Mucosa of rectum (tissue), 2 donors: ENCODE data around the gene AKAP8.

ENCODE experiments used
- H3K27ac ChIP-seq, 2 donors: one replicate each; pipeline ENCODE4 v1.7.0; 2013; ENCODE audit warnings: inconsistent platforms in 2 of 2, low read depth in 2 of 2, low read length in 2 of 2
- H3K27me3 ChIP-seq, 2 donors: one replicate each; pipeline ENCODE4 v1.7.0; 2013; ENCODE audit warnings: low read length in 2 of 2; ENCODE audit not compliant: control insufficient read depth in 2 of 2, insufficient read depth in 2 of 2
- H3K36me3 ChIP-seq, 2 donors: one replicate each; pipeline ENCODE4 v1.7.0; 2013; ENCODE audit warnings: low read length in 2 of 2; ENCODE audit not compliant: control insufficient read depth in 2 of 2, insufficient read depth in 2 of 2
- H3K4me1 ChIP-seq, 2 donors: one replicate each; pipeline ENCODE4 v1.7.0; 2013; ENCODE audit warnings: low read length in 2 of 2, mild to moderate bottlenecking in 1 of 2; ENCODE audit not compliant: control insufficient read depth in 2 of 2, insufficient read depth in 2 of 2
- H3K4me3 ChIP-seq, 2 donors: one replicate each; pipeline ENCODE4 v1.7.0; 2013; ENCODE audit warnings: low read length in 2 of 2
- H3K9ac ChIP-seq, 2 donors: one replicate each; pipeline ENCODE4 v1.7.0; 2013; ENCODE audit warnings: low read length in 2 of 2, low read depth in 1 of 2, mild to moderate bottlenecking in 1 of 2
- H3K9me3 ChIP-seq, 2 donors: one replicate each; pipeline ENCODE4 v1.7.0; 2013; ENCODE audit warnings: low read length in 2 of 2; ENCODE audit not compliant: control insufficient read depth in 2 of 2
- donor health status: healthy.
- donor health status: Normal muscosa, but diverticular disease.

The AKAP8 gene

DNA sequence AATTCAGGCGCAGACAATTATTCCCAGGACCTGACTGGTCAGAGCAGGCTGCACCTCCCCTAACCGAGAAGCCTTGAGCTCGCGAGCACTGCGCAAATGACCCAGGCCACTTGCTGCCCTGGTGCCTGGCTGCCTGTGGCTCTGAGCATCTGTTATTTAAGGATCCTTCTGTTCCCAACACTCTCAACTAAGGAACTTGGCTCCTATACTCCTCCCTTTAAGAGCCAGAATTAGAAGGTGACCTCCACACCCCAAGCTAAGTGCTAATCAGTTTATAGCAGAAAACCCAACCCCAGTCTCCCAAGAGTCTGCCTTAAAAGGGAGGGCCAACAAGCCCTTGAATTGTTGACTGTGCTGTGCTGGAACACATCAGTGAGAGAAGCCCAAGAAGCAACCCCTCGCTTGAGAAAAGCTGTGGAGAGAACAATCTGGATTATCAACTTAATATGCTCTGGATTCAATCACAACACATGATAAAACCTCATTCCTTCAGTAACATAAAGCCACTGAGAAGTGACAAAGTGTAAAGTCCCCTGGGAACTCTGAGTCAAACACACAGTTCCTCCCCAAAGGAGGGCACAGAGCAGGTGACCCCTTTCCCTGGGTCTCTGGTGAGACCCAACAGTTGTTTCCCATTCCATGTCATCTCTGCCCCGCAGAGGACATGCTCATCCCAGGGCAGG lies 24.7 kb upstream of the AKAP8 start:
- H3K36me3 ChIP-seq: peaks cover 40 to 48% of the 10 kb centered on the region in 2 donors
- no peaks in the 10 kb centered on the region for H3K9me3 ChIP-seq

DNA sequence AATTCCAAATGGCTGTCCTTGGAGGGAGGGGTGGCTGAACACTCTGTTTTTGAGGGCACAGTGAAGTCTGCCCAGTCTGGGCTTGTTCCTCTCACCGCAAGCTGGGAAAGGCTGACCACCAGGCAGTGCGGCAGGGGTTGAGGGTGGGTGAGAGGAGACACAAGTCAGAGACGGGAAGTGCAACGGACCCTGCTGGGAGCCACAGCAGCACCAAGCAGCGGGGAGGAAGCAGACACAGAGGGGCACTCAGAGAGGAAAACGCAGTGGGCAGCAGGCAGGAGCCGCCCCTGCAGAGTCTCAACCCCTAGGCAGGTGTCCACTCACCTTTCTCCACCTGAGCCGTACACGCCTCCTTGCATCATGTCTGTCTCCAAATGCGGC lies 23.6 kb upstream of the AKAP8 start:
- no peak overlapping the region for H3K9ac ChIP-seq
- peak overlapping the region in 1 of 2 donors; percentile 29 for H3K27ac ChIP-seq
- H3K36me3 ChIP-seq: peaks cover 51 to 52% of the 10 kb centered on the region in 2 donors
- H3K4me3 ChIP-seq: no peak overlapping the region
- H3K4me1 ChIP-seq: peaks cover 5 to 9% of the 10 kb centered on the region in 2 donors
- H3K9me3 ChIP-seq: no peaks in the 10 kb centered on the region
- H3K27me3 ChIP-seq: no peaks in the 10 kb centered on the region

More for the DNA sequence above, 24.7 kb upstream of the AKAP8 start:
- Histone ChIP-seq H3K27me3 (no peaks in the 10 kb centered on the region), H3K27ac (peak overlapping the region in 1 of 2 donors; percentile 13), H3K4me3 (no peak overlapping the region), H3K4me1 (peaks cover 5 to 9% of the 10 kb centered on the region in 2 donors), H3K9ac (no peak overlapping the region)

DNA sequence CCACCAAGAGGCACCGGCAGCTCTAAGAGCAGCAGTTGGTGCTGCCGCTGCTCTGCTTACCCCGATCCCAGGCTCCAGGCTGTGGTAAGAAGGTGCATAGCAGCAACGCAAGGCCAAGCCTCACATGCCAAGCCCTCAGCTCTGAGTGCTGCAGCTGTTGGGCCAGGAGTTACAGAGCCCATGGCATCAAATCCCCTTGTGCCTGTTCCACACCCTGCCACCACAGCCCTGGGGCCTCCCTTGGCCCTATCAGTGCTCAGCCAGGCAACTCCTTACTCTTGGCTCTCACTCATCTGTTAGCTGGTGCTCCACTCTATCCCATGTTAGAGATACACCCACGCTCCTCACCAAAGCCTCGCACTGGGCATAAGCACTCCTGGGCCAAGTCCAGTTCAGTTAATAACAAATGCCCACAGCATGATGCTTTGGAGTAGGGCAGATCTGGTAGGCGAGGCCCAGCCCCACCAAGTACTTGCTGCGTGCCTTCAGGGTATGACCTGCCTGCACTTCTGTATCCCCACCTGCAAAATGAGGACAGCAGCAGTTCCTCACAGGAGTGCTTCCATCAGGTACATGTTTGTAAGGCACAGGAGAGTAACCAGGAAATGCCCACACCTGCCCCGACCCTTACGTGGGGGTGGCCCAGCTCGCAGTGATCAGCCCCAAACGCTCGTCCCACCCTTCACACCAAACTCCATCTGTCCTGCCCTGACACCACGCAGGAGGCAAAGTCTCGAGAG lies 23.0 kb upstream of the AKAP8 start:
- peak overlapping the region in 1 of 2 donors; percentile 18 for H3K27ac ChIP-seq

DNA sequence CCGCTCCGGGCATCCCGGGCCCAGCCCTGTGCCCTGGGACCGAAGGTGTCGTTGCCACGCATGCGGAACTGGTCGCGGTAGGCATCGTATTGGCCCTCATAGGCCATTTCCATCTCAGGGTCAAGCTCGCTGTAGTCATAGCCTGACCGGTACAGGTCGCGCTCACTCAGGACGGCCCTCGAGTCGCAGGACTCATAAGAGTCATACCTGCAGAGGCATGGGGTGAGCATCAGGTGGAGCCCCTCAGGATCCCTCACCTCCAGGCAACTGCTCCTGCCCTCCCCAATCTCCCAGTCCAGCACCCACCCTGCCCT lies 21.8 kb upstream of the AKAP8 start:
- no peaks in the 10 kb centered on the region for H3K27me3 ChIP-seq
- no peak overlapping the region for H3K4me3 ChIP-seq
- H3K4me1 ChIP-seq: peaks cover 2 to 9% of the 10 kb centered on the region in 2 donors
- peaks cover 68% of the 10 kb centered on the region in 2 donors for H3K36me3 ChIP-seq
- H3K9ac ChIP-seq: no peak overlapping the region
- H3K9me3 ChIP-seq: no peaks in the 10 kb centered on the region
- no peak overlapping the region for H3K27ac ChIP-seq

More for the DNA sequence above, 23.0 kb upstream of the AKAP8 start:
- Histone ChIP-seq H3K9me3 (no peaks in the 10 kb centered on the region), H3K27me3 (no peaks in the 10 kb centered on the region), H3K9ac (no peak overlapping the region), H3K4me1 (peaks cover 5 to 9% of the 10 kb centered on the region in 2 donors), H3K36me3 (peaks cover 57% of the 10 kb centered on the region in 2 donors), H3K4me3 (no peak overlapping the region)

DNA sequence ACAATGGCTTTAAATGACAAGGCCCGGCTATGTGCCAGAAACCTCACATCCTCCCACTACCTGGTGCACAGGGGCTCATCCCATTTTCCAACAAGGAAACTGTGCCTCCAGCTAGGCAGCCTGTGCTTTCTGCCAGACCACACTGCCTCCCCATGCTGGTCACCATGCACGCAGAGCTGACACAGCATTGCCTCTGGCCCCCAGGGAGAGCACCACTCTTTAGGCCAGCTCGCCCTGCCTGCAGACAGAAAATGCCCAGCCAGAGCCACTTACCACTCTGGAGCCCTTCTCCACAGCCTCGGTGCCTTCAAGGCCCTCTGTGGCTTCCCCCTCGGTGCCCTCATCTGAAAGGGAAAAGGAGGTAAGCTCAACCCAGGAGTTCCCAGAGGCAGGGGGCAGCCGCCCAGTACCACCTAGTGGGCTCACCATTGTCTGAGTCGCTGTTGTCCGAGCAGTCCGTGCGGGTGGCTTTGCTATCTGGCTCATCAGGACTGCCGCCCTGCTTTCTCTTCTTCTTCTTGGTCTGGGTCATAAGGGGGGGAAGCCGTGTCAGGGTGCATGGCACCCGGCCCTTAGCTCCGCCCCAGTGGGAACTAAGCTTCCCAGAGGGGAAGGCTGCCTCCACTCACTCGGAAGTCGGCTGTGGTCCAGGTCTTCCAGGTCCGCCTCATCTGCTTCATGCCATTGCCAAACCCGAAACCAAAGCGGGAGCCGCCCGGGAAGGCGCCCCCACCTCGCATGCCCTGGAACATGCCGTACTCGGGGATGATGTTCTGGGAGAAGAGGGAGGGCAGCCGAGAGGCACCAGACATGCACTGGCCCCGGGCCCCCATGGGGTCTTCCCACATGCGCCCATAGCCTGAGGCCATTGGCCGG lies 21.2 kb upstream of the AKAP8 start:
- H3K9ac ChIP-seq: no peak overlapping the region
- no peak overlapping the region for H3K4me3 ChIP-seq
- no peak overlapping the region for H3K27ac ChIP-seq
- no peaks in the 10 kb centered on the region for H3K27me3 ChIP-seq
- peaks cover 66 to 70% of the 10 kb centered on the region in 2 donors for H3K36me3 ChIP-seq
- peaks cover 2 to 9% of the 10 kb centered on the region in 2 donors for H3K4me1 ChIP-seq
- H3K9me3 ChIP-seq: no peaks in the 10 kb centered on the region

DNA sequence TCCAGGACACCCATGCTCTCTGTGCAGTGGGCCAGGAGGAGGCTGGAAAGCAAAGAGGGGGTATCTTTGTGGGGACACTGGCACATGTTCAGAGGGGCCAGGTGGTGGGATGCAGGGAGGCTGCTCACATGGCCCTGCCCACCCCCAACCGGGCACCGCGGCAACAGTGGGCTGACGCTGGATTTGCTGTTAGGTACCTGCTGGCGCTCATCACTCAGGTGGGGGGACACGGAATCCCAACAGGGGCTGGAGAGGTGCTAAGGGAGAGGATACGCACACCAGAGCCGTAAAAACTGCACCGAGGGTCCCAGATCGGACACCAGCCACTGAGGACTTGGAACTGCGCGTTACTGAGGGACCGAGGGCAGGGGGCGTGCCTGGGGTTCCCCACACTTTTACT lies 20.0 kb upstream of the AKAP8 start:
- no peak overlapping the region for H3K27ac ChIP-seq
- no peak overlapping the region for H3K4me3 ChIP-seq
- peaks cover 2 to 4% of the 10 kb centered on the region in 2 donors for H3K4me1 ChIP-seq
- no peaks in the 10 kb centered on the region for H3K27me3 ChIP-seq
- no peaks in the 10 kb centered on the region for H3K9me3 ChIP-seq
- H3K9ac ChIP-seq: no peak overlapping the region
- H3K36me3 ChIP-seq: peaks cover 66 to 75% of the 10 kb centered on the region in 2 donors

DNA sequence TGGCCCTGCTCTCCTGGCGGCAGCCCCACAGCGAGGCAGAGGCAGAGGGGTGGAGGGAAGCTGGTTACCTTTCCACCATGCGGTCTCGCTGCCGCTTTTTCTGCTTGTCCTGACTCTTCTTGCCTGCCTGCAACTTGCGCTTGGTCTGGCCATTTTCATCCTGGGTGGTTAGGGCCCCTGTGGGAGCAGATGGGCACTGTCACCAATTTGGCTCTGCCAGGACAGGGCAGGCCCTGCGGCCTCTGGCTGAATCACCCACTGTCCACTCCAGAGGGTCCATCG lies 19.6 kb upstream of the AKAP8 start:
- H3K27ac ChIP-seq: no peak overlapping the region
- no peaks in the 10 kb centered on the region for H3K27me3 ChIP-seq
- H3K9me3 ChIP-seq: no peaks in the 10 kb centered on the region
- H3K4me3 ChIP-seq: no peak overlapping the region
- peaks cover 0 to 2% of the 10 kb centered on the region in 2 donors for H3K4me1 ChIP-seq
- no peak overlapping the region for H3K9ac ChIP-seq
- peaks cover 69 to 79% of the 10 kb centered on the region in 2 donors for H3K36me3 ChIP-seq

DNA sequence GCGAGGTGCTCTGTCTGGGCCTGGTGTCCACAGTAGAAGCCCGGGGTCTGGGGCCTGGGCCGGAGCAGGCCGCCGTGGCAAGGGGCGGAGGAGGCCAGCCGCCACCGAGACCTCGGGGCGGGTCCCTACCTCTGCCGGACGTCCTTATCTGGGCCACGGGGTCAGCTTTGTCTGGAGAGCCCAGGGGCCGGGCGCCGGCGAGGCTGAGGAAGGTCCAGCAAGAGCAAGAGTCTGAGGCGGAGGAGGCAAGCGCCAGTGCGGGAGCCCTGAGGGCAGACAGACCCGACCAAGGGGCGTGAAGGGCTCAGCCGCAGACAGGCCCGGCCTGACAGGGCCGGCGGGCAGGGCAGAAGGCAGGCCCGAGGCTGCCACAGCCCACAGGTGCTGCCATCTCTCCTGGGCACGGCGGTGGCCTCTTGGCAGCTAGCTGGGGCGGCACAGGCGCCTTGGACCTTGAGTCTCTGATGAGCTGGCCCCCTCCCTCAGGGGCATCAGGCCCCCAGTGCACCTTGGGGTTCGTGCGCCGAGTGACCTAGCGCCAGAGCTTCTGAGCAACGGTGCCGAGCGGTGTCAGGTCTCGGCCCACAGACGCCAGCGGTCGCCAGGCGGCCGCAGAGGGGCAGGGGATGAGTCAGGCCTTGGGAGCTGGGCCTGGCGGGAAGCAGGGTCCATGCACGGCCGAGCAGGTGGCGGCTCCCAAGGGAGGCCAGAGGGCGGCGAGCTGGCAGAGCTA lies 19.1 kb upstream of the AKAP8 start:
- no peaks in the 10 kb centered on the region for H3K9me3 ChIP-seq
- no peaks in the 10 kb centered on the region for H3K27me3 ChIP-seq
- H3K9ac ChIP-seq: no peak overlapping the region
- no peak overlapping the region for H3K27ac ChIP-seq
- peaks cover 66 to 80% of the 10 kb centered on the region in 2 donors for H3K36me3 ChIP-seq
- H3K4me3 ChIP-seq: no peak overlapping the region
- peaks cover 0 to 2% of the 10 kb centered on the region in 2 donors for H3K4me1 ChIP-seq

DNA sequence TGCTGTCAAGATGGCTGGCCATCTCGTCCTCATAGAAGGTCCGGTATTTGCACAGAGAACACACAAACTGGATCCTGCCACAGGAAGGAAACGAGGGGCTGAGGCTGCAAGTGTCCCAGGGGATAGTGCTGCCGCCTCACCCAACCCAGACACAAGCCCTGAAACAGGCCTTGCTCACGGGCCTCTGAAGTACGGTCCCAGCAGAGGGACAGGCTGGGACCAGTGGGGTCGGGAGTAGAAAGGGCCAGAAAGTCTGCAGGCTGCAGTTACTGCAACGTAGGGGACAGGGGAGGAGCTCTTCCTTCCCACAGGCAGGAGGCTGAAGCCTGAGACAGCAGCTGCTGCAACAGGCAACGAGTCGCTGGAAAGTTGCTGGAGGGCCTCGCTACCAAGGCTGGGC lies 18.2 kb upstream of the AKAP8 start:
- H3K27ac ChIP-seq: no peak overlapping the region
- no peaks in the 10 kb centered on the region for H3K9me3 ChIP-seq
- H3K4me1 ChIP-seq: no peaks in the 10 kb centered on the region
- no peak overlapping the region for H3K9ac ChIP-seq
- H3K27me3 ChIP-seq: no peaks in the 10 kb centered on the region
- H3K36me3 ChIP-seq: peaks cover 57 to 77% of the 10 kb centered on the region in 2 donors
- H3K4me3 ChIP-seq: no peak overlapping the region
